H1 (cell line): ENCODE data around the gene POLR1D. TPM values are rescaled to one million over a fixed set of nuclear protein-coding genes. Genes with fewer than 3 reads are reported as not detected.

Experiments
- CTCF ChIA-PET: fragments of 300-600 bp; sonication (Branson Sonifier 250); formaldehyde crosslinking; loops from one replicate; lab custom pipeline; 2021; ENCODE audit not compliant: partially characterized antibody; lab: Charles Lee
- POLR2A ChIA-PET: fragments of 300-600 bp; sonication (Branson Sonifier 250); formaldehyde crosslinking; loops from one replicate; lab custom pipeline; 2021; ENCODE audit warnings: inconsistent platforms; ENCODE audit not compliant: partially characterized antibody; lab: Charles Lee
- DNase-seq, 2 experiments: peaks; one replicate each; pipeline versions ENCODE4 v3.0.0 to v3.0.0-alpha.2; 2010 to 2022; ENCODE audit warnings: low spot score in 2 of 2, low read depth in 1 of 2, mixed read lengths in 1 of 2
- FAIRE-seq: peaks from 2 replicates; lab custom pipeline; 2011; peaks lifted over from hg19 to GRCh38; lab: Jason Lieb, UNC
- H2AFZ ChIP-seq: 2 replicates; pipeline ENCODE4 v1.8.1; 2012; ENCODE audit warnings: low read length, inconsistent platforms
- H2AK5ac ChIP-seq: 2 replicates; pipeline ENCODE4 v1.6.1; 2013; ENCODE audit warnings: low read depth, low read length
- H2BK120ac ChIP-seq: replicated peaks from 2 replicates; pipeline ENCODE3; 2013; ENCODE audit warnings: low read depth, low read length, inconsistent platforms
- H2BK12ac ChIP-seq: 2 replicates; pipeline ENCODE4 v1.6.1; 2013; ENCODE audit warnings: low read depth, low read length
- H2BK15ac ChIP-seq: 2 replicates; pipeline ENCODE4 v1.6.1; 2013; ENCODE audit warnings: low read length
- H2BK20ac ChIP-seq: 2 replicates; pipeline ENCODE4 v1.6.1; 2013; ENCODE audit warnings: low read length
- H2BK5ac ChIP-seq: 2 replicates; pipeline ENCODE4 v1.6.1; 2013; ENCODE audit warnings: low read depth, low read length
- H3K14ac ChIP-seq: 2 replicates; pipeline ENCODE4 v1.6.1; 2013; ENCODE audit warnings: inconsistent platforms; ENCODE audit not compliant: insufficient read length
- H3K18ac ChIP-seq: 2 replicates; pipeline ENCODE4 v1.6.1; 2013; ENCODE audit warnings: low read length; ENCODE audit errors: extremely low read depth
- H3K23ac ChIP-seq: 2 replicates; pipeline ENCODE4 v1.6.1; 2013; ENCODE audit warnings: inconsistent platforms; ENCODE audit not compliant: insufficient read length
- H3K23me2 ChIP-seq: 2 replicates; pipeline ENCODE4 v1.6.1; 2013; ENCODE audit warnings: low read depth, low read length
- H3K27ac ChIP-seq: 2 replicates; pipeline ENCODE4 v1.6.1; 2011; ENCODE audit warnings: low read depth, low read length, inconsistent platforms
- H3K27me3 ChIP-seq, 4 experiments: replicated peaks in 1 of 4; 1 replicate in 1 of 4; 2 replicates in 3 of 4; pipeline versions ENCODE4 v1.6.1 to v1.8.1; 2011 to 2013; ENCODE audit warnings: low read length in 3 of 4, mild to moderate bottlenecking in 3 of 4, inconsistent platforms in 2 of 4, mixed read lengths in 2 of 4, moderate library complexity in 1 of 4; ENCODE audit not compliant: control insufficient read depth in 3 of 4, insufficient read depth in 3 of 4; ENCODE audit errors: extremely low read depth in 1 of 4
- H3K36me3 ChIP-seq, 4 experiments: 2 replicates each; pipeline versions ENCODE4 v1.6.1 to v1.8.1; 2011 to 2013; ENCODE audit warnings: mild to moderate bottlenecking in 4 of 4, low read length in 3 of 4, moderate library complexity in 2 of 4, control low read depth in 1 of 4, inconsistent platforms in 1 of 4; ENCODE audit not compliant: insufficient read depth in 4 of 4, control insufficient read depth in 2 of 4
- H3K4ac ChIP-seq: replicated peaks from 2 replicates; pipeline ENCODE3; 2013; ENCODE audit warnings: low read length, low read depth, mixed read lengths, inconsistent platforms; ENCODE audit not compliant: insufficient read length
- H3K4me1 ChIP-seq, 4 experiments: replicated peaks in 1 of 4; 1 replicate in 1 of 4; 2 replicates in 3 of 4; pipeline versions ENCODE4 v1.6.1 to v1.8.1; 2011 to 2013; ENCODE audit warnings: low read length in 3 of 4, inconsistent platforms in 2 of 4, mixed read lengths in 1 of 4; ENCODE audit not compliant: insufficient read depth in 4 of 4, control insufficient read depth in 3 of 4
- H3K4me2 ChIP-seq, 2 experiments: 2 replicates each; pipeline versions ENCODE4 v1.6.1 to v1.8.1; 2011 to 2013; ENCODE audit warnings: low read depth in 2 of 2, low read length in 2 of 2, control low read depth in 1 of 2, inconsistent platforms in 1 of 2, mild to moderate bottlenecking in 1 of 2; ENCODE audit not compliant: insufficient read depth in 1 of 2
- H3K4me3 ChIP-seq, 4 experiments: fragments of 200-600, 300-600 bp in 1 of 4; sonication (generic), shearing (Covaris generic), sonication (Bioruptor Twin) in 1 of 4; 2 replicates each; pipeline versions ENCODE4 v1.5.1 to v1.8.1; 2011 to 2016; ENCODE audit warnings: low read length in 4 of 4, low read depth in 3 of 4, control low read depth in 2 of 4, inconsistent platforms in 2 of 4, mild to moderate bottlenecking in 2 of 4, mixed read lengths in 1 of 4, moderate library complexity in 1 of 4; ENCODE audit not compliant: insufficient read depth in 2 of 4; ENCODE audit errors: extremely low read depth in 1 of 4
- H3K56ac ChIP-seq: replicated peaks from 2 replicates; pipeline ENCODE3; 2013; ENCODE audit warnings: low read depth, mild to moderate bottlenecking, mixed read lengths, low read length, inconsistent platforms; ENCODE audit not compliant: insufficient read length
- H3K79me1 ChIP-seq: 2 replicates; pipeline ENCODE4 v1.6.1; 2013; ENCODE audit warnings: low read depth, low read length, control low read depth
- H3K79me2 ChIP-seq, 2 experiments: 2 replicates each; pipeline versions ENCODE4 v1.6.1 to v1.8.1; 2012 to 2013; ENCODE audit warnings: low read length in 2 of 2, mild to moderate bottlenecking in 2 of 2, inconsistent platforms in 1 of 2; ENCODE audit not compliant: insufficient read depth in 2 of 2, control insufficient read depth in 1 of 2
- H3K9ac ChIP-seq, 4 experiments: replicated peaks in 1 of 4; 1 replicate in 1 of 4; 2 replicates in 3 of 4; pipeline versions ENCODE4 v1.6.1 to v1.8.1; 2011 to 2013; ENCODE audit warnings: low read depth in 3 of 4, low read length in 3 of 4, control low read depth in 2 of 4, mild to moderate bottlenecking in 2 of 4, moderate library complexity in 2 of 4, inconsistent platforms in 1 of 4; ENCODE audit errors: extremely low read depth in 1 of 4
- H3K9me3 ChIP-seq, 2 experiments: 2 replicates each; pipeline versions ENCODE4 v1.6.1 to v1.8.1; 2012 to 2013; ENCODE audit warnings: mild to moderate bottlenecking in 2 of 2, moderate library complexity in 2 of 2, control low read depth in 1 of 2, inconsistent platforms in 1 of 2, low read depth in 1 of 2, low read length in 1 of 2, mixed read lengths in 1 of 2; ENCODE audit not compliant: insufficient read depth in 2 of 2
- H4K20me1 ChIP-seq, 2 experiments: replicated peaks in 1 of 2; 2 replicates each; pipeline versions ENCODE3 to v1.8.1; 2011 to 2013; ENCODE audit warnings: inconsistent platforms in 2 of 2, low read length in 2 of 2, mild to moderate bottlenecking in 1 of 2; ENCODE audit not compliant: insufficient read depth in 2 of 2, control insufficient read depth in 1 of 2
- H4K5ac ChIP-seq: 2 replicates; pipeline ENCODE4 v1.6.1; 2013; ENCODE audit warnings: low read length, low read depth, mixed read lengths, inconsistent platforms; ENCODE audit not compliant: insufficient read length
- H4K8ac ChIP-seq: 2 replicates; pipeline ENCODE4 v1.8.0; 2013; ENCODE audit warnings: mild to moderate bottlenecking, moderate library complexity, low read length, inconsistent platforms; ENCODE audit not compliant: insufficient read depth; ENCODE audit errors: extremely low read depth
- H4K91ac ChIP-seq: replicated peaks from 2 replicates; pipeline ENCODE3; 2013; ENCODE audit warnings: low read length, mixed read lengths, inconsistent platforms; ENCODE audit not compliant: insufficient read length
- CBX5 ChIP-seq: fragments of 300-800, 300-1000 bp; sonication (generic); IDR thresholded peaks from 2 replicates; pipeline ENCODE4 v1.7.1; 2016; ENCODE audit warnings: antibody characterized with exemption, low read length, low read depth
- JUND ChIP-seq: IDR thresholded peaks from 2 replicates; pipeline ENCODE4 v1.6.1; 2011; ENCODE audit warnings: mild to moderate bottlenecking, improper control_type of control experiment, low read length
- KDM5A ChIP-seq: fragments of 200-600 bp; IDR thresholded peaks from 2 replicates; pipeline ENCODE4 v1.7.1; 2012; ENCODE audit warnings: mild to moderate bottlenecking, low read length, inconsistent platforms, mixed read lengths
- RAD21 ChIP-seq, 2 experiments: IDR thresholded peaks in 1 of 2; conservative IDR thresholded peaks in 1 of 2; 2 replicates each; pipeline ENCODE4 v1.6.1; 2011; ENCODE audit warnings: low read depth in 2 of 2, low read length in 2 of 2, improper control_type of control experiment in 1 of 2, inconsistent platforms in 1 of 2, mild to moderate bottlenecking in 1 of 2, moderate library complexity in 1 of 2
- WGBS, 2 experiments: shearing (Covaris generic) in 1 of 2; methylation state at CpG; one replicate each; pipeline versions ENCODE4 v1.1.6 to v1.1.7; 2013 to 2015; ENCODE audit warnings: low lambda C conversion rate in 2 of 2, mixed read lengths in 2 of 2, inconsistent platforms in 1 of 2, low coverage in 1 of 2, missing lambda C conversion rate in 1 of 2; ENCODE audit not compliant: insufficient replicate concordance in 2 of 2, insufficient coverage in 1 of 2, insufficient read length in 1 of 2; ENCODE audit errors: extremely low coverage in 1 of 2, missing lambda C conversion rate in 1 of 2; 5-methylcytosine and 5-hydroxymethylcytosine counted together
- polyA plus RNA-seq, 7 experiments: library from polyadenylated mRNA; depleted of rRNA in 3 of 7; stranded (reverse) in 5 of 7; unstranded in 2 of 7; fragments of >200 nt in 5 of 7; fragments of 200-250 nt in 2 of 7; gene quantifications; 1 replicate in 5 of 7; 2 replicates in 1 of 7; 4 replicates in 1 of 7; pipeline versions ENCODE4 v1.2.1 to v1.2.3, GENCODE V29; 2011 to 2013; ENCODE audit warnings: missing spikeins in 2 of 7, mixed read lengths in 2 of 7
- total RNA-seq: library from RNA; stranded (reverse); fragmentation: NEBNext Ultra II Directional; extraction: Animal tissue kit (Norgen Biotek cat#: 25700); gene quantifications from 2 replicates; pipeline ENCODE4 v1.2.1, GENCODE V29; 2021
- TF ChIP-seq, protein P1 (sequence below): IDR thresholded peaks from 2 replicates; pipeline ENCODE4 v1.6.1; 2012; ENCODE audit warnings: low read length, inconsistent platforms

POLR1D gene
- total and polyA plus RNA-seq, 2 of the 8 experiments (the other 6 are each of a cell fraction or from before 2014, with no cell fraction given): 226 to 232 TPM

DNA sequence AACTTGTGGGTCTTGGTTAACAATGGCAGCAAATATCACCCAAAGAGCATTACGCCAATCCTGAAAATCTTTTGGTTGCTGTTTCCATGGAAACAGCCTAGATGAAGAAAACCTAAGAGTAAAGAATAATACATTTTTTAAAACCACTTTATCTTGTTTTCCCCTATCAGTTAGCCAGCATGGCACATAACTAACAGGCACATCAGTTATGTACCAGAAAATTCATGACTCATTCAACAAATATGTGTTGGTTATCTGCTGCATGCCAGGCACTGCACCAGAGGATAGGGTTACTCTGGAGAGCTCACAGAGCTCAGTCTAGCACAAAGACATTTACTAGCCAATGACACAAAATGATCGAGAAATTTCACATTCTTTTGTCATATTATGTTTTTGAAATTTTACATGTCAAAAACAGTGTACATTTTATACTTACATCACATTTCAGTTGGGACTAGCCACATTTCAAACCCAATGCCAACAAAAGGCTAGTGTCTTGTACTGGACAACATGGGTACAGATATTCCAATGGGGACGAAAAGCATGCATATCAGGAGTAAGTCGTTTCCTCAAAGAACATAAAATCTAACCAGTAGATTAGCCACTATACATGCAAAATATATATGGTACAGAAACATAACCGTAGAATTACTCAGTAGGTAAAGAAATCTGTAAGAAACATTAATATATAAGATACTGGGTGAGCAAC lies 21.7 kb upstream of the POLR1D start:
- CTCF ChIA-PET: interaction anchor here (1.5 kb wide), 1 partner anchor 12 kb away, joined by 3 read pairs; no protein-coding TSS in a partner anchor
- H2BK15ac ChIP-seq: no peak overlapping the region
- no peak overlapping the region for H3K23ac ChIP-seq
- 76% methylated on average over 5 of the region's 5 CpGs; no CpG with 5 or more reads in 1 of the 2 experiments for WGBS, 2 experiments
- H2BK20ac ChIP-seq: no peak overlapping the region
- H3K36me3 ChIP-seq: no peaks in the 10 kb centered on the region
- H2AK5ac ChIP-seq: no peak overlapping the region
- H3K4me2 ChIP-seq: no peak overlapping the region
- no peaks in the 10 kb centered on the region for H3K27me3 ChIP-seq
- FAIRE-seq (no peak), DNase-seq (no peak)
- no peak overlapping the region for H3K27ac ChIP-seq
- H2AFZ ChIP-seq: no peak overlapping the region
- H3K4ac ChIP-seq: no peak overlapping the region
- H4K91ac ChIP-seq: no peak overlapping the region
- H3K79me2 ChIP-seq: peaks cover 0 to 78% of the 10 kb centered on the region in 2 experiments; a peak in 3 of 4 replicates
- no peak overlapping the region for H3K9ac ChIP-seq
- H3K4me3 ChIP-seq: no peak overlapping the region
- no peak overlapping the region for H3K18ac ChIP-seq
- H3K23me2 ChIP-seq: no peaks in the 10 kb centered on the region
- H2BK120ac ChIP-seq: no peak overlapping the region
- H3K56ac ChIP-seq: no peak overlapping the region
- no peak overlapping the region for H4K5ac ChIP-seq
- H4K20me1 ChIP-seq: peaks cover 0 to 10% of the 10 kb centered on the region in 2 experiments
- H4K8ac ChIP-seq: no peak overlapping the region
- H3K79me1 ChIP-seq: 0 out of 2 replicates have a peak, but pooled peaks cover 5% of the 10 kb centered on the region
- H3K4me1 ChIP-seq: peaks cover 0 to 3% (median 1%) of the 10 kb centered on the region in 4 experiments; a peak in 3 of 7 replicates
- H2BK12ac ChIP-seq: no peak overlapping the region
- H2BK5ac ChIP-seq: no peak overlapping the region
- POLR2A ChIA-PET: interaction anchor here (1.9 kb wide), 1 partner anchor 20 kb away, joined by 6 read pairs; the partner anchor contains the start of gene LNX2
- no peak overlapping the region for H3K14ac ChIP-seq
- no peaks in the 10 kb centered on the region for H3K9me3 ChIP-seq
- TF ChIP-seq RAD21 (IDR thresholded peaks at IDR 0.05 in 1 of 2, conservative IDR thresholded peaks at IDR 0.05 in 1 of 2; ENCODE audit: low read depth in 2 of 2, low read length in 2 of 2): no peak
- TF ChIP-seq KDM5A: no peak
- TF ChIP-seq, protein P1, sequence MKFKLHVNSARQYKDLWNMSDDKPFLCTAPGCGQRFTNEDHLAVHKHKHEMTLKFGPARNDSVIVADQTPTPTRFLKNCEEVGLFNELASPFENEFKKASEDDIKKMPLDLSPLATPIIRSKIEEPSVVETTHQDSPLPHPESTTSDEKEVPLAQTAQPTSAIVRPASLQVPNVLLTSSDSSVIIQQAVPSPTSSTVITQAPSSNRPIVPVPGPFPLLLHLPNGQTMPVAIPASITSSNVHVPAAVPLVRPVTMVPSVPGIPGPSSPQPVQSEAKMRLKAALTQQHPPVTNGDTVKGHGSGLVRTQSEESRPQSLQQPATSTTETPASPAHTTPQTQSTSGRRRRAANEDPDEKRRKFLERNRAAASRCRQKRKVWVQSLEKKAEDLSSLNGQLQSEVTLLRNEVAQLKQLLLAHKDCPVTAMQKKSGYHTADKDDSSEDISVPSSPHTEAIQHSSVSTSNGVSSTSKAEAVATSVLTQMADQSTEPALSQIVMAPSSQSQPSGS: no peak
- TF ChIP-seq CBX5: no peak
- TF ChIP-seq JUND: peak; percentile 74
